Activated CD4-positive, alpha-beta T cell treated with anti-CD3 and anti-CD28 coated beads, Interleukin-2, amount 50 U/mL, for 4 hours (primary cell): Measurements from ENCODE around the gene IL15RA.
"Not testable (repeated sequence)": the region's sequence is repeated elsewhere in the genome, so short reads cannot be mapped to it uniquely, and the experiment has no call there.

Experiments used
- DNase-seq, 2 experiments: peaks; one replicate each; pipeline ENCODE4 v3.0.0-alpha.2; 2020

IL15RA gene

GRCh38 chr10:5968681-5969453, 8.5 kb downstream of the IL15RA start:
- DNase-seq = no peak

GRCh38 chr10:5968037-5968680, 9.2 kb downstream of the IL15RA start:
- no peak for DNase-seq

DNA sequence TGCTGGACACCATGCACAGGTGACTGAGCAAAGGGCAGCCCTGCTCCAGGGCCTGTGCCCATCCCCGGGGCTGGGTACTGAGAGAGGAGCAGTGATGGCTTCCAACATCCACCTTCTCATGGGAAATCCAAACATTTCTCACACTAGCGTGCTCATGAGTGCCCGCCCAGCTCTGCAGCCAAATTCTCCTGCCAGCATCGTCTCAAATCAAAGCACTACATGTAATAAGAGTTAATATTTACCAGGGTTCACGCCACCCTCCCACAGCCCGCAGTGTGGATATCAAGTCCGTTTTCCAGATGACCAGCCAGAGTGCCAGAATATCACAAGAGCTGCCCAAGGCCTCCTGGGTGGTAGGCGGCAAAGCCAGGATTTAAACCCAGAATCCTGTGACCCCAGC, 12.1 kb downstream of the IL15RA start:
- no peak for DNase-seq

DNA sequence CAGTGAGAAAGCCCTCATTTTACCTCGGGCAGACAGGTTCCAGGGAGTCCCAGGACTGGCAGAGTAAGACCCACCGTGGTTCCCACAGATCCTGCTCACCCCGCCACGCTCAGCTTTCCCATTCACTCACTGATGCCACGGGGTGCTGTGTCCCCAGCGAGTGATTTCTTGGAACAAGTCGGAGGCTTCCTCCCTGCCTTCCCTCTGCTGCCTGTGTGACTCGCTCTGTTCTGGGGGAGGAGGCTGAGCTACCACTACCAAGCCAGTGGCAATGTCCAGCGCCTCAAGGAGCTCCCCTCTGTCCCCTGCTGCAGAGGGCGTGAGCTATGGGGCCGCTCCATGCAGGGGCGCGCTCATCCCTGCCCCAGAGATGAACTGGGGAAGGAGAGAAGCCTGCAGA, 12.6 kb downstream of the IL15RA start:
- no peak for DNase-seq

- no peak for DNase-seq
Measured at GRCh38 chr10:5963591-5963990, 13.8 kb downstream of the IL15RA start.

DNA sequence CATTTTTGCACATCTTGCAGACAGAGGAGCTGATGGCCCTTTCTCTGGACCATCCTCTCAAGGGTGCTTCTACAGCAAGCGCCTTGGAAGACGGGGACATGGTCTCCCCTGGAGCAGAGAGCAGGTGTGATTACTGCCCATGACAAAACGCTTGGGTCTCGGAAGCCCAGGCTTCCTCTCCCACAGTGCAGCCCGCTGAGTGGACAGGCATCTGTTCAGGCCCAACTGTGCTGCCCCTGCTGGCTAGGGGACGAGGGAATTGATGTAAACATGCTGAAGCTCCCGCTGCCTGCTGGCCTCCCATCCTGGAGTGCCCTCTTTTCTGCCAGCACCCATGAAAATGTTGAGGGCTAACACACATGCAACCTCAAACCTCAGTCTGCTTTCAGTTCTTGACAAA, 14.3 kb downstream of the IL15RA start:
- DNase-seq = no peak

GRCh38 chr10:5962358-5962940, 14.9 kb downstream of the IL15RA start:
- DNase-seq = not testable (repeated sequence)

GRCh38 chr10:5961405-5962100, 15.8 kb downstream of the IL15RA start:
- no peak for DNase-seq

DNA sequence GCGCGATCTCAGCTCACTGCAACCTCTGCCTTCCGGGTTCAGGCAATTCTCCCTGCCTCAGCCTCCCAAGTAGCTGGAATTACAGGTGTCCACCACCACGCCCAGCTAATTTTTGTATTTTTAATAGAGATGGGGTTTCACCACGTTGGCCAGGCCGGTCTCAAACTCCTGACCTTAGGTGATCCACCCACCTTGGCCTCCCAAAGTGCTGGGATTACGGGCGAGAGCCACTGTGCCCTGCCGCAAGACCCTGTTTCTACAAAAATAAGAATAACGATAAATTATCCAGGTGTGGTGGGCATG, 16.4 kb downstream of the IL15RA start:
- DNase-seq = not testable (repeated sequence)

GRCh38 chr10:5960070-5960972, 17.0 kb downstream of the IL15RA start:
- DNase-seq = no peak

- DNase-seq = no peak
Measured at GRCh38 chr10:5959581-5960069, 17.7 kb downstream of the IL15RA start.

DNA sequence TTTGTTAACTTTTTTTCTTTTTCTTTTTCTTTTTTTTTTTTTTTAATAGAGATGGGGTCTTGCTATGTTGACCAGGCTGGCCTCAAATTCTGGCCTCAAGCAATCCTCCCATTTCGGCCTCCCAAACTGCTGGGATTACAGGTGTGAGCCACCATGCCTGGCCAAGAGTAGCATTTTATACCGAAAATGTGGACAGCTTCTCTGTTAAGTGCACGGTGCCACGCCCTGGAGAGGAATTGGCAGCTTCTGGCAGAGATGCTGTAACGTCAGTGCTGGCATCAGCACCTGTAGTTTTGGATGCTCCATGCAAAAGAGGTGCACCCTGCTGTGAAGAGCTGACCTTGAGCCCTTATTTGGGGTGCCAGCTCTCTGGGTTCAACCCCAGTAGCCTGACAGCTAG, 18.2 kb downstream of the IL15RA start:
- no peak for DNase-seq

DNA sequence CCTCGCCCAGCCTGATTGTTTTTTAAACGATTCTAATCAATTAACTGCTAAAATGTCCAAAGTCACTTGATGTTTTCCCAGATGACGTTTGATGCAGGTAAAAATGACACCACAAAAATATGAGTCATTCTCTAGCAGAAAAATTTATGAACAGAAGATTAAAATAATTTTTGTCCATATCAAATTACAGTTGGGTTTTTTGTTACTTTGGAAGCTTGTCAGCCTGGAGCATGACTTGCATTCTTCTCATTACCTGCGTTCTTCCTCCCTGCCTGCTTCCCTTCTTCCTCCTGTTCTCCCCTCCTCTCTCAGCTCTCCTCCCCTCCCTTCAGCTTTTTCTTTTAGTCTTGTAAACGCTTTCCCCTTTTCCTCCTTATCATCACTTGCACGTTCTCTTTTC, 18.7 kb downstream of the IL15RA start:
- DNase-seq = no peak

DNA sequence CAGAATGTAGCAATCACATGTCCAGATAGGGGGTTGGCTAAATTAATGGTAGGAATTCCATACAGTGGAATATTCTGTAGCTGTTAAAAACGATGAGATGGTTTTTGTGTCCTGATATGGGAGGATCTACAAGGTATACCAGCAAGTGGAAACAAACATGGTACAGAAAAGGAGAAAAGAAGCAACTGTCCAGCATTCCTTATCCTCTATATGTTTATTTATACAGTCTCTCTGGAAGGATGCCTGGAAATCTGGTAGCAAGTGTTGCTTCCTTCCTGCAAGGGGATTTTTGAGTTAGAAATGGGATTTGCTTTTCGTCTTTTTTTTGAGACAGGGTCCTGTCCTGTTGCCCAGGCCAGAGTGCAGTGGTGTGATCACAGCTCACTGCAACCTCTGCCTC, 19.3 kb downstream of the IL15RA start:
- DNase-seq = no peak

DNA sequence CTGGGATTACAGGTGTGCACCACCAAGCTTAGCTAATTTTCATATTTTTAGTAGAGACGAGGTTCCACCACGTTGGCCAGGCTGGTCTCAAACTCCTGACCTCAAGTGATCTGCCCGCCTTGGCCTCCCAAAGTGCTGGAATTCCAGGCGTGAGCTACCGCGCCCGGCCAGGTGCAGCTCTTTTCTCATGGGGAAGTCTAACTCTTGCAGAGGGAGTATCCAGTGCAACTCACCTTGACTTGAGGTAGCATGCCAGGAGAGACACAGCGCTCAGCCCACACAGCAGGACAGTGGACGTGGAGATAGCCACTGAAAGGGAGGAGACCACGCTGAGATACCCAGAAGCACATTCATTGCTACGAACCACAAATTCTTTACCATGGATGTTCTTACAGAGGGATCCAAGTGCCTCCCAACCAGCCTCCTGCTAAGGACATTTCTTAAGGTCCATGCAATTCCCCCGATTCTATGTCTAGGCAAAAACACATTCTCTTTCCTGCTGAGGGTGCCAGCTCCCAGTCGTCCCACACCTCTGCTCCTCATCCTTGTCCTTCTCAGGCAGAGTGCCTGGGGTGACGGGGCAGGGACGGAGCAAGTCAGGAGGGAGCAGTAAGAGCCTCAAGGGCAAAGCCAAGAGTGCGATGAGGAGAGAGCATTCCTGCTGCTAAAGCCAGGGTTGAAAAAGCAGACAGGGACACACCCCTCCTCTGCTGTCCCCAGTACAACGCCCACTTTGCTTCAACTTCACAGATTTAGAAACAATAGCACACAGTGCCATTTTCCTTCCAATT, 21.0 kb downstream of the IL15RA start:
- DNase-seq = no peak

GRCh38 chr10:5953676-5954075, 23.7 kb downstream of the IL15RA start:
- DNase-seq = no peak

DNA sequence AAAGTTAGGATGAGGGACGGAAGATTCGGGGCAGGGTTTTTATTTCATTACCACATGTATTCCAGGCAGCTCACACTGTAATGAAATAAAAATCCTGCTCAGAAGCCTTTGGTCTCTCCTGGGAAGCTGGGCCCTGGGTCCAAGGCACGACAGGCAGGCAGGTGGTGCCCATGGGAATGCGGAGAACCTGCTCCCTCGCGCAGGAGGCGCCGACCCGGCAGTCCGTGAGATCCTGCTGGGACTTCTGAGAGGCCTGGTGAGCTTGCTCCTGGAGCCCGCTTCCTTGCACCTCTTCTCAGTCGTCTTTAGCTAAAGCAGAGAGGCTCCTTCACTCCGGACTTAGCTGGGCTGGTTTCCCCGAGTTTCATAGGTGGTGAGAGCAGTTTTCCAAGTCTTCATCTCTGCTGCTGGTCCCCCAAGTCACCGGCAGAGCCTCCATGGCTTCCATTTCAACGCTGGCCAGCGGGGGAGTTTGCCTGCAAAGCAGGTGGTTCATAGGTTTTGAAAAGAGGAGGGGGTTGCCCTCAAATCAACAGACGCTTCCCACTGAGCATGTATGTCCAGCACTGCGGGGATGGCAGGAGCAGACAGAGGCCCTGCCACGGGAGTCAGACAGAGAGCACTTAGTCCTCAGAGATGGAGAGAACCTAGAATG, 24.5 kb downstream of the IL15RA start:
- DNase-seq = no peak

- no peak for DNase-seq
Measured at GRCh38 chr10:5951721-5952407, 25.5 kb downstream of the IL15RA start.

GRCh38 chr10:5951167-5951711, 26.1 kb downstream of the IL15RA start:
- DNase-seq = no peak
